Fibroblast of lung (primary cell): ENCODE data around the gene LMNB1.

ENCODE experiments used
- EZH2 ChIP-seq: IDR thresholded peaks from 2 replicates; pipeline ENCODE4 v1.5.1; 2012; ENCODE audit warnings: low read length, control low read depth, mild to moderate bottlenecking; ENCODE audit errors: missing control alignments
- TF ChIP-seq, protein P1 (sequence below), 2 donors: IDR thresholded peaks in 1 of 2; conservative IDR thresholded peaks in 1 of 2; 1 replicate in 1 of 2; 2 replicates in 1 of 2; pipeline ENCODE4 v1.5.1; 2011 to 2012; ENCODE audit warnings: low read length in 2 of 2, control low read depth in 1 of 2, inconsistent platforms in 1 of 2, low read depth in 1 of 2, mild to moderate bottlenecking in 1 of 2

- TF ChIP-seq, protein P1, sequence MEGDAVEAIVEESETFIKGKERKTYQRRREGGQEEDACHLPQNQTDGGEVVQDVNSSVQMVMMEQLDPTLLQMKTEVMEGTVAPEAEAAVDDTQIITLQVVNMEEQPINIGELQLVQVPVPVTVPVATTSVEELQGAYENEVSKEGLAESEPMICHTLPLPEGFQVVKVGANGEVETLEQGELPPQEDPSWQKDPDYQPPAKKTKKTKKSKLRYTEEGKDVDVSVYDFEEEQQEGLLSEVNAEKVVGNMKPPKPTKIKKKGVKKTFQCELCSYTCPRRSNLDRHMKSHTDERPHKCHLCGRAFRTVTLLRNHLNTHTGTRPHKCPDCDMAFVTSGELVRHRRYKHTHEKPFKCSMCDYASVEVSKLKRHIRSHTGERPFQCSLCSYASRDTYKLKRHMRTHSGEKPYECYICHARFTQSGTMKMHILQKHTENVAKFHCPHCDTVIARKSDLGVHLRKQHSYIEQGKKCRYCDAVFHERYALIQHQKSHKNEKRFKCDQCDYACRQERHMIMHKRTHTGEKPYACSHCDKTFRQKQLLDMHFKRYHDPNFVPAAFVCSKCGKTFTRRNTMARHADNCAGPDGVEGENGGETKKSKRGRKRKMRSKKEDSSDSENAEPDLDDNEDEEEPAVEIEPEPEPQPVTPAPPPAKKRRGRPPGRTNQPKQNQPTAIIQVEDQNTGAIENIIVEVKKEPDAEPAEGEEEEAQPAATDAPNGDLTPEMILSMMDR (conservative IDR thresholded peaks at IDR 0.05 in 1 of 2, IDR thresholded peaks at IDR 0.05 in 1 of 2; ENCODE audit: low read depth in 1 of 2, low read length in 2 of 2) = no peak
- TF ChIP-seq EZH2 = no peak
Measured at GRCh38 chr5:126809916-126810315, 33.0 kb downstream of the LMNB1 start.
